DOHH2 (cell line): ENCODE measurements around the gene TUFT1.

Experiments used
- H3F3A ChIP-seq: fragments of 200-600 bp; sonication (generic), shearing (Covaris generic); 2 replicates; pipeline ENCODE4 v1.6.0; 2016; ENCODE audit warnings: antibody characterized with exemption, mild to moderate bottlenecking; ENCODE audit not compliant: control insufficient read depth, insufficient read depth
- H3K27ac ChIP-seq: fragments of 200-600 bp; sonication (generic); 2 replicates; pipeline ENCODE4 v1.5.1; 2014; ENCODE audit warnings: low read depth, mild to moderate bottlenecking, low read length, moderate library complexity
- H3K27me3 ChIP-seq: fragments of 200-600 bp; sonication (generic); 2 replicates; pipeline ENCODE4 v1.6.1; 2014; ENCODE audit warnings: mild to moderate bottlenecking, low read length, mixed read lengths; ENCODE audit not compliant: control insufficient read depth
- H3K36me3 ChIP-seq: fragments of 200-600 bp; sonication (generic); 2 replicates; pipeline ENCODE4 v1.6.1; 2014; ENCODE audit warnings: mild to moderate bottlenecking, low read length, moderate library complexity, mixed read lengths; ENCODE audit not compliant: control insufficient read depth
- H3K4me1 ChIP-seq: fragments of 200-600 bp; sonication (generic); 2 replicates; pipeline ENCODE4 v1.6.1; 2014; ENCODE audit warnings: mild to moderate bottlenecking, low read length, mixed read lengths; ENCODE audit not compliant: control insufficient read depth
- H3K4me2 ChIP-seq: fragments of 200-600 bp; sonication (generic); 2 replicates; pipeline ENCODE4 v1.6.0; 2014; ENCODE audit warnings: mild to moderate bottlenecking, low read length, moderate library complexity
- H3K4me3 ChIP-seq: fragments of 200-600 bp; sonication (generic); 2 replicates; pipeline ENCODE4 v1.5.1; 2014; ENCODE audit warnings: mild to moderate bottlenecking, low read length, mixed read lengths
- H3K79me2 ChIP-seq: fragments of 200-600 bp; sonication (generic); 2 replicates; pipeline ENCODE4 v1.6.1; 2014; ENCODE audit warnings: mild to moderate bottlenecking, low read length, mixed read lengths; ENCODE audit not compliant: control insufficient read depth
- H3K9me2 ChIP-seq: fragments of 200-600 bp; sonication (generic); replicated peaks from 2 replicates; pipeline ENCODE4 v1.6.1; 2014; ENCODE audit warnings: mild to moderate bottlenecking, low read length, mixed read lengths; ENCODE audit not compliant: control insufficient read depth
- H3K9me3 ChIP-seq: fragments of 200-600 bp; sonication (generic); 2 replicates; pipeline ENCODE4 v1.6.1; 2014; ENCODE audit warnings: antibody characterized with exemption, low read length, mixed read lengths; ENCODE audit not compliant: control insufficient read depth, insufficient read depth
- H4K20me1 ChIP-seq: fragments of 200-600 bp; sonication (generic); 2 replicates; pipeline ENCODE4 v1.6.0; 2014; ENCODE audit warnings: low read depth, mild to moderate bottlenecking, antibody characterized with exemption, low read length, moderate library complexity; ENCODE audit not compliant: control insufficient read depth, insufficient read depth
- EZH2phosphoT487 ChIP-seq: fragments of 200-600 bp; sonication (generic); IDR thresholded peaks from 2 replicates; pipeline ENCODE4 v1.6.1; 2017; ENCODE audit warnings: borderline replicate concordance, mild to moderate bottlenecking, antibody characterized with exemption, low read length, moderate library complexity, mixed read lengths
- TF ChIP-seq, protein P1 (sequence below): fragments of 200-600 bp; sonication (generic); IDR thresholded peaks from one replicate; pipeline ENCODE4 v1.5.1; 2014; ENCODE audit warnings: antibody characterized with exemption, mild to moderate bottlenecking, low read depth, low read length; ENCODE audit not compliant: poor library complexity, severe bottlenecking

Gene TUFT1

GRCh38 chr1:151529211-151529702 is 10.9 kb upstream of the TUFT1 start:
- H3K9me2 ChIP-seq: no peaks in the 10 kb centered on the region
- H3K4me2 ChIP-seq: no peak overlapping the region
- no peak overlapping the region for H3K4me3 ChIP-seq
- H3K36me3 ChIP-seq: no peaks in the 10 kb centered on the region
- H3K79me2 ChIP-seq: no peaks in the 10 kb centered on the region
- no peaks in the 10 kb centered on the region for H4K20me1 ChIP-seq
- no peaks in the 10 kb centered on the region for H3K9me3 ChIP-seq
- TF ChIP-seq EZH2phosphoT487: no peak
- TF ChIP-seq, protein P1, sequence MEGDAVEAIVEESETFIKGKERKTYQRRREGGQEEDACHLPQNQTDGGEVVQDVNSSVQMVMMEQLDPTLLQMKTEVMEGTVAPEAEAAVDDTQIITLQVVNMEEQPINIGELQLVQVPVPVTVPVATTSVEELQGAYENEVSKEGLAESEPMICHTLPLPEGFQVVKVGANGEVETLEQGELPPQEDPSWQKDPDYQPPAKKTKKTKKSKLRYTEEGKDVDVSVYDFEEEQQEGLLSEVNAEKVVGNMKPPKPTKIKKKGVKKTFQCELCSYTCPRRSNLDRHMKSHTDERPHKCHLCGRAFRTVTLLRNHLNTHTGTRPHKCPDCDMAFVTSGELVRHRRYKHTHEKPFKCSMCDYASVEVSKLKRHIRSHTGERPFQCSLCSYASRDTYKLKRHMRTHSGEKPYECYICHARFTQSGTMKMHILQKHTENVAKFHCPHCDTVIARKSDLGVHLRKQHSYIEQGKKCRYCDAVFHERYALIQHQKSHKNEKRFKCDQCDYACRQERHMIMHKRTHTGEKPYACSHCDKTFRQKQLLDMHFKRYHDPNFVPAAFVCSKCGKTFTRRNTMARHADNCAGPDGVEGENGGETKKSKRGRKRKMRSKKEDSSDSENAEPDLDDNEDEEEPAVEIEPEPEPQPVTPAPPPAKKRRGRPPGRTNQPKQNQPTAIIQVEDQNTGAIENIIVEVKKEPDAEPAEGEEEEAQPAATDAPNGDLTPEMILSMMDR: no peak
- no peaks in the 10 kb centered on the region for H3F3A ChIP-seq
- no peaks in the 10 kb centered on the region for H3K27me3 ChIP-seq
- H3K4me1 ChIP-seq: peaks cover 5% of the 10 kb centered on the region
- H3K27ac ChIP-seq: no peak overlapping the region

DNA sequence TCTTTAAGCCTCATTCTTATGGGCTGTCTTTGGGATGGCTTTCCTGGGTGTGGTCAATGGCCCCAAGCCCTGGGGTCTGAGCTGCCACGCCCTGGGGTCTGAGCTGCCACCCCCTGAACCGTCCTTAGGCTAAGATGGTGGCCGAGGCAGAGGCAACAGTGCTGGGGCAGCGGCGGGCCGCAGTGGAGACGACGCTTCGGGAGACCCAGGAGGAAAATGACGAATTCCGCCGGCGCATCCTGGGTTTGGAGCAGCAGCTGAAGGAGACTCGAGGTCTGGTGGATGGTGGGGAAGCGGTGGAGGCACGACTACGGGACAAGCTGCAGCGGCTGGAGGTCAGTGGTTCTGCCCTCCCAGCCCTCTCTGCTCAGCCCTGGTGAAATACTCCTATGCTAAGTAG is 10.3 kb upstream of the TUFT1 start:
- Histone ChIP-seq H3K79me2 (no peaks in the 10 kb centered on the region), H3K4me3 (no peak overlapping the region), H3K27me3 (no peaks in the 10 kb centered on the region), H3K4me1 (peaks cover 4% of the 10 kb centered on the region), H3K4me2 (no peak overlapping the region), H4K20me1 (no peaks in the 10 kb centered on the region), H3K9me3 (no peaks in the 10 kb centered on the region), H3F3A (no peaks in the 10 kb centered on the region), H3K36me3 (no peaks in the 10 kb centered on the region), H3K27ac (no peak overlapping the region), H3K9me2 (no peaks in the 10 kb centered on the region)
- no peak for TF ChIP-seq EZH2phosphoT487
- TF ChIP-seq, protein P1: no peak

- H4K20me1 ChIP-seq: no peaks in the 10 kb centered on the region
Measured at GRCh38 chr1:151530461-151530860, 9.6 kb upstream of the TUFT1 start.

More at GRCh38 chr1:151530461-151530860, 9.6 kb upstream of the TUFT1 start:
- Histone ChIP-seq H3K27me3 (no peaks in the 10 kb centered on the region), H3K4me1 (no peaks in the 10 kb centered on the region), H3K27ac (no peak overlapping the region), H3K36me3 (no peaks in the 10 kb centered on the region), H3K9me3 (no peaks in the 10 kb centered on the region), H3F3A (no peaks in the 10 kb centered on the region), H3K4me3 (no peak overlapping the region), H3K79me2 (no peaks in the 10 kb centered on the region), H3K4me2 (no peak overlapping the region), H3K9me2 (no peaks in the 10 kb centered on the region)
- TF ChIP-seq EZH2phosphoT487: no peak
- TF ChIP-seq, protein P1: no peak
